Esophagus squamous epithelium (tissue), 5 donors: ENCODE data around the gene TUBAL3. TPM values are rescaled to one million over a fixed set of nuclear protein-coding genes. Genes with fewer than 3 reads are reported as not detected.
A peak's percentile ranks its signal among the peaks of the same experiment; 100 is the strongest.

Source experiments
- DNase-seq: peaks from one replicate; lab custom pipeline; 2025; lab: John Stamatoyannopoulos, UW
- H3K27ac ChIP-seq, 4 donors: fragments of 200-600 bp; sonication (generic); one replicate each; pipeline ENCODE4 v1.5.1; 2016 to 2019; ENCODE audit warnings: mild to moderate bottlenecking in 1 of 4
- H3K27me3 ChIP-seq, 4 donors: fragments of 200-600 bp; sonication (generic); 1 replicate in 3 of 4; 2 replicates in 1 of 4; pipeline versions ENCODE4 v1.5.1 to v1.6.0; 2017 to 2021; ENCODE audit warnings: antibody characterized with exemption in 1 of 4
- H3K36me3 ChIP-seq, 3 donors: fragments of 200-600 bp; sonication (generic); one replicate each; pipeline ENCODE4 v1.5.1; 2016 to 2019
- H3K4me1 ChIP-seq, 3 donors: fragments of 200-600 bp; sonication (generic); one replicate each; pipeline ENCODE4 v1.5.1; 2017 to 2019
- H3K4me3 ChIP-seq, 4 donors: fragments of 200-600 bp; sonication (generic); 1 replicate in 3 of 4; 2 replicates in 1 of 4; pipeline ENCODE4 v1.5.1; 2016 to 2019; ENCODE audit warnings: mild to moderate bottlenecking in 2 of 4, moderate library complexity in 1 of 4
- H3K9me3 ChIP-seq, 3 donors: fragments of 200-600 bp; sonication (generic); one replicate each; pipeline ENCODE4 v1.5.1; 2016 to 2019
- CTCF ChIP-seq, 6 experiments: fragments of 450-650 bp in 4 of 6; fragments of 200-600 bp in 2 of 6; sonication (generic) in 2 of 6; IDR thresholded peaks; one replicate each; pipeline ENCODE4 v1.5.1; 2016 to 2019; ENCODE audit warnings: antibody characterized with exemption in 6 of 6, mild to moderate bottlenecking in 4 of 6, moderate library complexity in 4 of 6
- POLR2A ChIP-seq, 4 donors: fragments of 450-650 bp; IDR thresholded peaks; one replicate each; pipeline ENCODE4 v1.6.1; 2017; ENCODE audit warnings: antibody characterized with exemption in 4 of 4, mild to moderate bottlenecking in 4 of 4, moderate library complexity in 3 of 4
- WGBS, 2 donors: methylation state at CpG; one replicate each; pipeline ENCODE4 v1.1.5; 2018; 5-methylcytosine and 5-hydroxymethylcytosine counted together
- intact Hi-C: fragments of 100-400 bp; cut with DNase I; formaldehyde crosslinking; loops from one replicate; pipeline ENCODE4 v1.15.0; 2022
- total RNA-seq, 4 donors: library from RNA; depleted of rRNA; stranded (reverse); fragments of >200 nt; gene quantifications; one replicate each; pipeline ENCODE4 v1.1.0, GENCODE V29; 2016
- donor health status: DM: yes; HTN: yes; CAD: no.

The TUBAL3 gene
- total RNA-seq, 4 donors from 2014 or later, result 0.19 TPM; not detected in 2

GRCh38 chr10:5449227-5449626, 44.6 kb upstream of the TUBAL3 start:
- intact Hi-C loops, result no loop called here
- peak overlapping the region; percentile 62 to 90 (median 84) for H3K27ac ChIP-seq
- no peak for TF ChIP-seq POLR2A (IDR thresholded peaks at IDR 0.05)
- no peak for TF ChIP-seq CTCF (IDR thresholded peaks at IDR 0.05)
- H3K9me3 ChIP-seq, result no peaks in the 10 kb centered on the region
- H3K27me3 ChIP-seq, result no peaks in the 10 kb centered on the region
- no peak for DNase-seq
- 20 to 50% methylated on average over 2 of the region's 2 CpGs for WGBS, 2 donors
- H3K4me3 ChIP-seq, result peak overlapping the region; percentile 49 to 74 (median 59)
- peaks cover 2 to 27% (median 6%) of the 10 kb centered on the region in 3 donors for H3K36me3 ChIP-seq
- H3K4me1 ChIP-seq, result peaks cover 0 to 47% (median 4%) of the 10 kb centered on the region in 3 donors

- no peak for TF ChIP-seq POLR2A (IDR thresholded peaks at IDR 0.05)
- no peak for TF ChIP-seq CTCF (IDR thresholded peaks at IDR 0.05)
- H3K27ac ChIP-seq, result peak overlapping the region; percentile 76 to 90 (median 84)
- WGBS, 2 donors, result 22 to 25% methylated on average over 4 of the region's 4 CpGs
- no peaks in the 10 kb centered on the region for H3K27me3 ChIP-seq
- peak overlapping the region; percentile 49 to 74 (median 59) for H3K4me3 ChIP-seq
- intact Hi-C loops, result no loop called here
- H3K36me3 ChIP-seq, result peaks cover 0 to 19% (median under 1%) of the 10 kb centered on the region in 3 donors
- no peaks in the 10 kb centered on the region for H3K9me3 ChIP-seq
- H3K4me1 ChIP-seq, result peaks cover 0 to 47% (median 4%) of the 10 kb centered on the region in 3 donors
- DNase-seq, result no peak
These were observed 43.8 kb upstream of the TUBAL3 start for GRCh38 chr10:5448333-5449001.

GRCh38 chr10:5447611-5448071, 43.0 kb upstream of the TUBAL3 start:
- no peak for DNase-seq
- Histone ChIP-seq H3K27ac (peak overlapping the region; percentile 81 to 90 (median 84)), H3K4me3 (peak overlapping the region; percentile 49 to 74 (median 59)), H3K4me1 (peaks cover 0 to 47% (median 4%) of the 10 kb centered on the region in 3 donors), H3K36me3 (peaks cover 0 to 11% (median 0%) of the 10 kb centered on the region in 3 donors), H3K9me3 (no peaks in the 10 kb centered on the region), H3K27me3 (no peaks in the 10 kb centered on the region)
- 8 to 11% methylated on average over 5 of the region's 5 CpGs for WGBS, 2 donors
- TF ChIP-seq CTCF (IDR thresholded peaks at IDR 0.05), result no peak
- TF ChIP-seq POLR2A (IDR thresholded peaks at IDR 0.05), result no peak
- intact Hi-C loops, result no loop called here

DNA sequence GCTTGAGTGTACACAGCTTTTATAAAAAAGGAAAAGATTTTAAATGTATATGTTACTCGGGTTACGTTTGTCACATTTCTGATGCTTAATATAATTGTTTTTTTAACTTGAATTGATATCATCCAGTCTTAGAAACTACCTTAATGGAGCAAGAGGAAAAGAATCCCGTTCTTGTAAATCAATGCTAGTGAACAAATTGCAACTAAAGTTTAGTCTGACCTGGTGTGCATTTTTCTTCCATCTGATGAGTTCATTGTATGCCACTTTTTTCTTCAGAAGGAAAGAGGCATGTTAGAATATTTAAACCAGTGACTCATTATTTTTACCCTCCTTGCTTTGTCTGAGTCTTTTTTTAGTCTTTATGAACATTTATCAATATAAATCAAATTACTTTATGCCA, 42.4 kb upstream of the TUBAL3 start:
- no peak for DNase-seq
- Histone ChIP-seq H3K9me3 (no peaks in the 10 kb centered on the region), H3K27me3 (no peaks in the 10 kb centered on the region), H3K4me1 (peaks cover 0 to 51% (median 4%) of the 10 kb centered on the region in 3 donors), H3K4me3 (peak overlapping the region; percentile 49 to 74 (median 59)), H3K36me3 (peaks cover 0 to 5% (median 0%) of the 10 kb centered on the region in 3 donors), H3K27ac (peak overlapping the region; percentile 81 to 90 (median 84))
- WGBS, 2 donors, result 9 to 10% methylated on average over 3 of the region's 3 CpGs
- TF ChIP-seq POLR2A (IDR thresholded peaks at IDR 0.05), result no peak
- no peak for TF ChIP-seq CTCF (IDR thresholded peaks at IDR 0.05)
- intact Hi-C loops, result no loop called here

- WGBS, 2 donors, result 5 to 16% methylated on average over 15 to 19 of the region's 23 CpGs
- Histone ChIP-seq H3K36me3 (no peaks in the 10 kb centered on the region), H3K4me1 (peaks cover 0 to 51% (median 4%) of the 10 kb centered on the region in 3 donors), H3K27ac (peak overlapping the region; percentile 81 to 90 (median 84)), H3K9me3 (no peaks in the 10 kb centered on the region), H3K4me3 (peak overlapping the region; percentile 49 to 74 (median 59)), H3K27me3 (no peaks in the 10 kb centered on the region)
- TF ChIP-seq POLR2A (IDR thresholded peaks at IDR 0.05) (peak in 3 of 4 donors; percentile 76 to 90 (median 85)), CTCF (IDR thresholded peaks at IDR 0.05) (no peak)
- intact Hi-C loops, result no loop called here
- peak; percentile 41 for DNase-seq
These were observed 41.8 kb upstream of the TUBAL3 start for GRCh38 chr10:5446390-5446926.
